GM10266 (cell line): ENCODE results near the gene CFAP54.

Source experiments
- DNase-seq: peaks from one replicate; pipeline ENCODE4 v3.0.0; 2012; ENCODE audit errors: extremely low spot score
- CTCF ChIP-seq: IDR thresholded peaks from 2 replicates; pipeline ENCODE4 v1.5.1; 2012; ENCODE audit warnings: mild to moderate bottlenecking, low read depth; ENCODE audit not compliant: control insufficient read depth, insufficient read depth; ENCODE audit errors: missing control alignments

Gene CFAP54

DNA sequence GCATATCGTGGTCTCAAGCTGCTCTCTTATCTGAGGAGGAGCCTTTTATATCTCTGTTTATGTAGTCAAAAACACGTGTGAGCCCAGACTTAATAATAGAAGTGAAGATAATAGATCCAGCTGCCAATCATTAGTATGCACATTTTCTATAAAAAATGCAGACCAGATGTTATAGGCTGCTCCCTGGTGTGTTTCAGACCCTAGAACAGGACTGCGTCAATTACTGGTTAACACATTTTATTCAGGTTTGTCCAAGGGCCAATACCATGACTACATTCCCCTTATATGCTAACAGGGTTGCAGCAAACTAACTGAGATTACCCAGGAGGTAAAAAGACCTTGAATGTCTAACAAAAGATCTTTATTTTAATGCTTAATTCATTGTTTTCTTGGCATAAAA is 319.2 kb downstream of the CFAP54 start:
- DNase-seq: no peak
- no peak for TF ChIP-seq CTCF

GRCh38 chr12:96809522-96809921 is 320.1 kb downstream of the CFAP54 start:
- TF ChIP-seq CTCF: no peak
- DNase-seq: no peak

DNA sequence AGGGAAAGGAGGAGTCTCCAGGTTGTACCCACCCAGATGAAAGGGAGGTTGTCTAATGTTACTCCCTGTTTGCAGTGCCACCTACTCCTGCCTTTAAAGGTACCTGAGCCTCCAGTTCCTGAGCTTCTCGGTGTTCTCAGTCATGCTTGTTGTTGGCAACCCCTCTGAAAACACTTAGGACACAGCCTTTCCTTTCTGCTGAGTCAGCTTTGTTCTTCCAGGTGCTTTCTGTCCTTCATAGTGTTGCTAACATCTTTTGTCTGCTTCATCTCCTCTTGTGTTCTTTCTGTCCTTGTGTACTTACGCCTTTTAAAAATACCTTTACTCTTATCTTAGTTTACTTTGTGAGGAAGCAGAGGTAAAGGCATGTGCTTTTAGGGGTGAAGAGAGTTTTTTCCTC is 320.7 kb downstream of the CFAP54 start:
- no peak for TF ChIP-seq CTCF
- no peak for DNase-seq

- no peak for TF ChIP-seq CTCF
- DNase-seq: no peak
Measured at GRCh38 chr12:96810477-96810876, 321.1 kb downstream of the CFAP54 start.

GRCh38 chr12:96811083-96811482 is 321.7 kb downstream of the CFAP54 start:
- no peak for TF ChIP-seq CTCF
- no peak for DNase-seq

GRCh38 chr12:96812153-96812552 is 322.8 kb downstream of the CFAP54 start:
- no peak for TF ChIP-seq CTCF
- no peak for DNase-seq

- no peak for TF ChIP-seq CTCF
- DNase-seq: no peak
Measured at GRCh38 chr12:96814200-96814599, 324.8 kb downstream of the CFAP54 start.
